SU-DHL-6 (cell line): ENCODE measurements around the gene PIGC.

Experiments
- H2AFZ ChIP-seq: fragments of 200-600 bp; sonication (generic); 2 replicates; pipeline ENCODE4 v1.6.1; 2014; ENCODE audit warnings: low read depth, mild to moderate bottlenecking, moderate library complexity, mixed read lengths, antibody characterized with exemption, low read length; ENCODE audit not compliant: severe bottlenecking
- H3F3A ChIP-seq: fragments of 200-600 bp; shearing (Covaris generic); 2 replicates; pipeline ENCODE4 v1.6.0; 2016; ENCODE audit warnings: antibody characterized with exemption, mild to moderate bottlenecking; ENCODE audit not compliant: insufficient read depth
- H3K27ac ChIP-seq: fragments of 200-600 bp; sonication (generic); 2 replicates; pipeline ENCODE4 v1.5.1; 2016; ENCODE audit warnings: low read depth, mild to moderate bottlenecking, low read length, moderate library complexity, mixed read lengths
- H3K27me3 ChIP-seq: fragments of 200-600 bp; sonication (generic), shearing (Covaris generic); 2 replicates; pipeline ENCODE4 v1.6.0; 2014; ENCODE audit warnings: mild to moderate bottlenecking, low read length
- H3K36me3 ChIP-seq: fragments of 200-600 bp; sonication (generic); 2 replicates; pipeline ENCODE4 v1.6.1; 2014; ENCODE audit warnings: mild to moderate bottlenecking, low read length, mixed read lengths
- H3K4me2 ChIP-seq: fragments of 300-600, 200-600 bp; shearing (Covaris generic), sonication (generic); 2 replicates; pipeline ENCODE4 v1.6.0; 2014; ENCODE audit warnings: low read length, low read depth, mild to moderate bottlenecking; ENCODE audit not compliant: poor library complexity, severe bottlenecking
- H3K4me3 ChIP-seq: fragments of 200-600 bp; sonication (generic); 2 replicates; pipeline ENCODE4 v1.5.1; 2014; ENCODE audit warnings: antibody characterized with exemption, low read length, mild to moderate bottlenecking, mixed read lengths; ENCODE audit not compliant: insufficient read depth, poor library complexity, severe bottlenecking
- H3K79me2 ChIP-seq: fragments of 200-600 bp; sonication (generic); 2 replicates; pipeline ENCODE4 v1.6.1; 2014; ENCODE audit warnings: mild to moderate bottlenecking, low read length, moderate library complexity; ENCODE audit not compliant: insufficient read depth
- H3K9ac ChIP-seq: fragments of 200-600 bp; sonication (generic); 2 replicates; pipeline ENCODE4 v1.7.0; 2014; ENCODE audit warnings: mild to moderate bottlenecking, low read length
- H3K9me2 ChIP-seq: fragments of 200-600 bp; sonication (generic); replicated peaks from 2 replicates; pipeline ENCODE4 v1.6.1; 2014; ENCODE audit warnings: low read length; ENCODE audit not compliant: insufficient read depth
- H3K9me3 ChIP-seq: fragments of 200-600 bp; sonication (generic); 2 replicates; pipeline ENCODE4 v1.6.1; 2014; ENCODE audit warnings: low read length, mixed read lengths; ENCODE audit not compliant: insufficient read depth
- H4K20me1 ChIP-seq: fragments of 200-600 bp; sonication (generic); 2 replicates; pipeline ENCODE4 v1.6.1; 2014; ENCODE audit warnings: low read depth, mild to moderate bottlenecking, antibody characterized with exemption, low read length, moderate library complexity, mixed read lengths
- EZH2phosphoT487 ChIP-seq: fragments of 200-600 bp; sonication (generic), shearing (Covaris generic); conservative IDR thresholded peaks from 2 replicates; pipeline ENCODE4 v1.6.1; 2018; ENCODE audit warnings: mild to moderate bottlenecking, antibody characterized with exemption, low read length, moderate library complexity, mixed read lengths
- TF ChIP-seq, protein P1 (sequence below): fragments of 200-600 bp; sonication (generic); IDR thresholded peaks from one replicate; pipeline ENCODE4 v1.5.1; 2017; ENCODE audit warnings: antibody characterized with exemption, mild to moderate bottlenecking, low read length, moderate library complexity; ENCODE audit not compliant: insufficient read depth, poor library complexity, severe bottlenecking

Gene PIGC

DNA sequence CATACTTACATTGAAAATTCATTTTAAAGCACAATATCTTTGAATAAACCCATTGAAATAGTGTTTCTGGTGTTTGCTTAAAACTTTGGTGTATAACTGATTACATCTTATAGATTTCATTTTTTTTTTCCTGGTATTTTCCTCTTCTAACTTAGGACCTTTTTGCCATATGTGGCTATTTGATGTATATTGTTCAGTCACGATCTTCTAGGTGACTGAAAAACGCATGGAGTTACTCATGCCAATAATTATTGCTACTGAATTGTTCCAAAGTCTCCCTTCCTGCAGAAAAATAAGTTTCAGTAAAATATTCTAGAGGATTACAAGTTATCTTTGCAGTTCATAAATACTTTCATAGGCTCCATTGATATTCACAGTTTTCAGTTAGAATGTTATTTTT, 46.2 kb downstream of the PIGC start:
- no peak overlapping the region for H3K4me2 ChIP-seq
- H3K9ac ChIP-seq = no peak overlapping the region
- TF ChIP-seq, protein P1, sequence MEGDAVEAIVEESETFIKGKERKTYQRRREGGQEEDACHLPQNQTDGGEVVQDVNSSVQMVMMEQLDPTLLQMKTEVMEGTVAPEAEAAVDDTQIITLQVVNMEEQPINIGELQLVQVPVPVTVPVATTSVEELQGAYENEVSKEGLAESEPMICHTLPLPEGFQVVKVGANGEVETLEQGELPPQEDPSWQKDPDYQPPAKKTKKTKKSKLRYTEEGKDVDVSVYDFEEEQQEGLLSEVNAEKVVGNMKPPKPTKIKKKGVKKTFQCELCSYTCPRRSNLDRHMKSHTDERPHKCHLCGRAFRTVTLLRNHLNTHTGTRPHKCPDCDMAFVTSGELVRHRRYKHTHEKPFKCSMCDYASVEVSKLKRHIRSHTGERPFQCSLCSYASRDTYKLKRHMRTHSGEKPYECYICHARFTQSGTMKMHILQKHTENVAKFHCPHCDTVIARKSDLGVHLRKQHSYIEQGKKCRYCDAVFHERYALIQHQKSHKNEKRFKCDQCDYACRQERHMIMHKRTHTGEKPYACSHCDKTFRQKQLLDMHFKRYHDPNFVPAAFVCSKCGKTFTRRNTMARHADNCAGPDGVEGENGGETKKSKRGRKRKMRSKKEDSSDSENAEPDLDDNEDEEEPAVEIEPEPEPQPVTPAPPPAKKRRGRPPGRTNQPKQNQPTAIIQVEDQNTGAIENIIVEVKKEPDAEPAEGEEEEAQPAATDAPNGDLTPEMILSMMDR = no peak
- no peak for TF ChIP-seq EZH2phosphoT487

DNA sequence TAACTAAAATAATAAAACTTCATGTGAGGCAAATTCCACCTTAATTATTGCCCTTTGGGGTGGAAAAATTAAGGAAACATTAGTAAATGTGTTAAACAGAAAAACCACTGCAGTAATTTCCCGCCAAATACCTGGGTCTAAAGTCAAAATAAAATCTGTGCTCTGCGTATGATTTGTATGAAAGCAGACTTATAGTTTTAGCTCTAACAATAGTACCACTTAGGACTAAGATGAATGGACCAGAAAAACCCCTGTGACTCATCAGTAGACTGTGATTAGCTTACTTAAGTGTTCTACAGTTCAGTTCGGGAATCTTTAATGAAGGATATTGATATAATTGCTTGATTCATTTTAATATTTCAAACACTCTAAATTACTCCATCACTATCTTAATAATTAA, 46.6 kb downstream of the PIGC start:
- no peak overlapping the region for H3K4me2 ChIP-seq

More for the DNA sequence above, 46.2 kb downstream of the PIGC start:
- Histone ChIP-seq H3K9me3 (no peaks in the 10 kb centered on the region), H3K36me3 (no peaks in the 10 kb centered on the region), H3K79me2 (no peaks in the 10 kb centered on the region), H4K20me1 (no peaks in the 10 kb centered on the region), H3K27ac (no peak overlapping the region), H3K4me3 (no peak overlapping the region), H3K9me2 (no peaks in the 10 kb centered on the region), H2AFZ (no peak overlapping the region), H3F3A (peaks cover 10% of the 10 kb centered on the region; the same call in 1 of the 2 replicates), H3K27me3 (no peaks in the 10 kb centered on the region)

DNA sequence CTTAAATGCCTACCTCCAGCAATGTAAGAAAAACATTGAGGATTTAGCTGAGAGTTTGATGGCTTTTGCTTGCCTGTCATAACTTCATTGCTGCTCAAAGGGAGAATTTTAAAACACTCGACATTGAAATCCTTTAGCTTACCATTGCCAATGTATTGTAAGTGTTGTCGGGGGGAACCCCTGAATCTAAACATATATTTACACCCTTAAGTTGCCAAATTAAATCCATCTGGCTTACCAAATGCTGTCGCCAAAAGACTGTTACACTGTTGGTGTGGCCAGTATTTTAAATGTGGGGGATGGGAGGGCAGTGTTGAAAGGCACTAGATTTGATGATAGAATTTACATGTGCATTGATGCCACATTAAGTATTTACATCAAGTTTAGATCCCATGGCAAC, 48.3 kb downstream of the PIGC start:
- Histone ChIP-seq H3K4me3 (no peak overlapping the region), H4K20me1 (no peaks in the 10 kb centered on the region), H3K9me2 (no peaks in the 10 kb centered on the region), H3K9ac (no peak overlapping the region), H2AFZ (no peak overlapping the region), H3K9me3 (no peaks in the 10 kb centered on the region), H3K27me3 (no peaks in the 10 kb centered on the region), H3K36me3 (no peaks in the 10 kb centered on the region), H3F3A (peaks cover 22% of the 10 kb centered on the region; the same call in 1 of the 2 replicates), H3K79me2 (no peaks in the 10 kb centered on the region), H3K27ac (no peak overlapping the region), H3K4me2 (no peak overlapping the region)
- no peak for TF ChIP-seq EZH2phosphoT487
- TF ChIP-seq, protein P1 = no peak

More for the DNA sequence above, 46.6 kb downstream of the PIGC start:
- H3K9me3 ChIP-seq = no peaks in the 10 kb centered on the region
- H3K9ac ChIP-seq = no peak overlapping the region
- H3K27me3 ChIP-seq = no peaks in the 10 kb centered on the region
- H3K9me2 ChIP-seq = no peaks in the 10 kb centered on the region
- H3K79me2 ChIP-seq = no peaks in the 10 kb centered on the region
- H4K20me1 ChIP-seq = no peaks in the 10 kb centered on the region
- H3F3A ChIP-seq = peaks cover 10% of the 10 kb centered on the region; the same call in 1 of the 2 replicates
- TF ChIP-seq, protein P1 = no peak
- TF ChIP-seq EZH2phosphoT487 = no peak
- H3K4me3 ChIP-seq = no peak overlapping the region
- no peak overlapping the region for H3K27ac ChIP-seq
- no peak overlapping the region for H2AFZ ChIP-seq
- no peaks in the 10 kb centered on the region for H3K36me3 ChIP-seq
